K562 (cell line): Measurements from ENCODE around the gene CAMK2A. TPM values are rescaled to one million over a fixed set of nuclear protein-coding genes. Genes with fewer than 3 reads are reported as not detected.

Experiments
- CREB5 ChIP-seq: fragments of 250-450 bp; sonication (Bioruptor Pico); IDR thresholded peaks from 2 replicates; pipeline ENCODE4 v1.5.0; 2020; ENCODE audit warnings: mild to moderate bottlenecking
- E2F6 ChIP-seq, 2 experiments: IDR thresholded peaks; 2 replicates each; pipeline ENCODE4 v1.6.1; 2011; ENCODE audit warnings: borderline replicate concordance in 1 of 2, control low read depth in 1 of 2, low read depth in 1 of 2, low read length in 1 of 2, mild to moderate bottlenecking in 1 of 2, mixed read lengths in 1 of 2, moderate library complexity in 1 of 2; ENCODE audit not compliant: insufficient read depth in 1 of 2, insufficient read length in 1 of 2, poor library complexity in 1 of 2, severe bottlenecking in 1 of 2; ENCODE audit errors: extremely low read depth in 1 of 2
- FOXO4 ChIP-seq: fragments of 450-650 bp; formaldehyde crosslinking; IDR thresholded peaks from 2 replicates; pipeline ENCODE4 v1.4.0; 2020; ENCODE audit warnings: mild to moderate bottlenecking, moderate library complexity
- HNRNPLL ChIP-seq: fragments of 200-400 bp; formaldehyde crosslinking; IDR thresholded peaks from 2 replicates; pipeline ENCODE4 v1.6.1; 2017; ENCODE audit warnings: low read length, low read depth, mild to moderate bottlenecking; ENCODE audit not compliant: poor library complexity, severe bottlenecking
- MYC ChIP-seq, 2 experiments: fragments of 250-450 bp in 1 of 2; sonication (Bioruptor Pico) in 1 of 2; IDR thresholded peaks; 2 replicates each; pipeline versions ENCODE4 v1.5.1 to v1.6.1; 2012 to 2021; ENCODE audit warnings: low read depth in 2 of 2, borderline replicate concordance in 1 of 2, improper control_type of control experiment in 1 of 2, low read length in 1 of 2, mild to moderate bottlenecking in 1 of 2, moderate library complexity in 1 of 2
- RAD21 ChIP-seq, 2 experiments: fragments of 250-450 bp in 1 of 2; fragments of 450-650 bp in 1 of 2; sonication (Bioruptor Pico) in 1 of 2; formaldehyde crosslinking in 1 of 2; IDR thresholded peaks in 1 of 2; conservative IDR thresholded peaks in 1 of 2; 2 replicates each; pipeline versions ENCODE4 v1.4.0 to v1.8.0; 2020 to 2022; ENCODE audit warnings: mild to moderate bottlenecking in 2 of 2, moderate library complexity in 1 of 2
- SIX5 ChIP-seq, 2 experiments: IDR thresholded peaks; 2 replicates each; pipeline ENCODE4 v1.6.1; 2011; ENCODE audit warnings: low read length in 2 of 2, borderline replicate concordance in 1 of 2, low read depth in 1 of 2, mild to moderate bottlenecking in 1 of 2, moderate library complexity in 1 of 2; ENCODE audit not compliant: insufficient read depth in 1 of 2
- SMAD2 ChIP-seq: fragments of 150-350 bp; IDR thresholded peaks from 2 replicates; pipeline ENCODE4 v1.6.1; 2014; ENCODE audit warnings: low read depth, mild to moderate bottlenecking, low read length
- SMARCE1 ChIP-seq: fragments of 450-650 bp; IDR thresholded peaks from 2 replicates; pipeline ENCODE4 v1.7.1; 2016; ENCODE audit warnings: mild to moderate bottlenecking
- TAF1 ChIP-seq: IDR thresholded peaks from 2 replicates; pipeline ENCODE4 v1.6.1; 2011; ENCODE audit warnings: mild to moderate bottlenecking, low read length, moderate library complexity; ENCODE audit not compliant: insufficient read depth, control insufficient read depth, severe bottlenecking; ENCODE audit errors: extremely low read depth
- TAL1 ChIP-seq: fragments of 450-650 bp; IDR thresholded peaks from 2 replicates; pipeline ENCODE4 v1.6.1; 2016; ENCODE audit warnings: mild to moderate bottlenecking
- ZMIZ1 ChIP-seq, 2 experiments: fragments of 150-350 bp in 1 of 2; IDR thresholded peaks; 2 replicates each; pipeline ENCODE4 v1.6.1; 2012 to 2016; ENCODE audit warnings: low read depth in 2 of 2, low read length in 2 of 2, mild to moderate bottlenecking in 1 of 2, moderate library complexity in 1 of 2
- ZNF12 ChIP-seq: sonication (generic); formaldehyde crosslinking; IDR thresholded peaks from 2 replicates; pipeline ENCODE4 v1.4.0; 2020; ENCODE audit warnings: mild to moderate bottlenecking, missing genetic modification reagents
- ZNF239 ChIP-seq: fragments of 250-450 bp; sonication (Bioruptor Pico); IDR thresholded peaks from 2 replicates; pipeline ENCODE4 v1.4.0; 2020; ENCODE audit warnings: mild to moderate bottlenecking
- ZNF655 ChIP-seq: fragments of 250-450 bp; sonication (Bioruptor Pico); IDR thresholded peaks from 2 replicates; pipeline ENCODE4 v1.5.0; 2021
- polyA plus RNA-seq, 8 experiments: library from polyadenylated mRNA; depleted of rRNA in 4 of 8; stranded (reverse) in 5 of 8; unstranded in 3 of 8; fragments of >200 nt; fragmentation: Nextera tagmentation in 2 of 8; fragmentation: Illumina TruSeq in 1 of 8; extraction: Ambion mirVana in 2 of 8; extraction: Trizol in 1 of 8; gene quantifications; 2 replicates each; pipeline versions ENCODE4 v1.2.1 to v1.2.3, GENCODE V29; 2011 to 2014; ENCODE audit warnings: inconsistent platforms in 1 of 8, missing spikeins in 1 of 8
- total RNA-seq, 7 experiments: library from RNA; depleted of rRNA in 6 of 7; stranded (reverse); fragments of >200 nt in 6 of 7; fragmentation: Illumina TruSeq in 2 of 7; extraction: Trizol in 2 of 7; gene quantifications; 2 replicates each; pipeline versions ENCODE4 v1.2.1 to v1.2.3, GENCODE V29; 2011 to 2021; ENCODE audit warnings: low replicate concordance in 1 of 7

The CAMK2A gene
- total and polyA plus RNA-seq, 9 of the 15 experiments (the other 6 are each of a cell fraction or from before 2014, with no cell fraction given): 0.01 to 0.18 (median 0.04) TPM; not detected in 6

- TF ChIP-seq ZNF655 (CRISPR knock-in tag) (no peak), CREB5 (CRISPR knock-in tag) (no peak), TAL1 (peak; percentile 77), SIX5 (IDR thresholded peaks at IDR 0.05; ENCODE audit: borderline replicate concordance in 1 of 2, insufficient read depth in 1 of 2, low read depth in 1 of 2, low read length in 2 of 2) (no peak), ZNF239 (no peak), RAD21 (CRISPR knock-in tag; conservative IDR thresholded peaks at IDR 0.05 in 1 of 2, IDR thresholded peaks at IDR 0.05 in 1 of 2) (0 out of 4 replicates have a peak, but pooled peaks of 1 of the 2 experiments have one; percentile 3), MYC (IDR thresholded peaks at IDR 0.05; ENCODE audit: low read depth, low read length) (peak; percentile 47; the same call in 1 of the 2 replicates), MYC (CRISPR knock-in tag; IDR thresholded peaks at IDR 0.05; ENCODE audit: borderline replicate concordance, low read depth) (no peak), E2F6 (IDR thresholded peaks at IDR 0.05; ENCODE audit: borderline replicate concordance in 1 of 2, extremely low read depth in 1 of 2, insufficient read depth in 1 of 2, insufficient read length in 1 of 2, low read depth in 1 of 2, low read length in 1 of 2, poor library complexity in 1 of 2, severe bottlenecking in 1 of 2) (peak in 1 of 2 experiments; percentile 93), ZMIZ1 (IDR thresholded peaks at IDR 0.05; ENCODE audit: low read depth in 2 of 2, low read length in 2 of 2) (no peak), ZNF12 (CRISPR knock-in tag) (no peak), TAF1 (peak; percentile 47), SMARCE1 (peak; percentile 75), HNRNPLL (no peak), SMAD2 (no peak), FOXO4 (no peak)
Observed at GRCh38 chr5:150293091-150293941, 3.7 kb upstream of the CAMK2A start (continued).
